HG02852 (cell line): ENCODE measurements around the gene SLC22A31.

Source experiments
- ATAC-seq: cut with Tn5 transposase; IDR thresholded peaks from one replicate; pipeline ENCODE4 v1.9.1; 2021; ENCODE audit warnings: mild to moderate bottlenecking, moderate library complexity; ENCODE audit not compliant: unreplicated experiment

SLC22A31 gene

GRCh38 chr16:89217138-89217387 lies 16.7 kb upstream of the SLC22A31 start:
- no peak for ATAC-seq

DNA sequence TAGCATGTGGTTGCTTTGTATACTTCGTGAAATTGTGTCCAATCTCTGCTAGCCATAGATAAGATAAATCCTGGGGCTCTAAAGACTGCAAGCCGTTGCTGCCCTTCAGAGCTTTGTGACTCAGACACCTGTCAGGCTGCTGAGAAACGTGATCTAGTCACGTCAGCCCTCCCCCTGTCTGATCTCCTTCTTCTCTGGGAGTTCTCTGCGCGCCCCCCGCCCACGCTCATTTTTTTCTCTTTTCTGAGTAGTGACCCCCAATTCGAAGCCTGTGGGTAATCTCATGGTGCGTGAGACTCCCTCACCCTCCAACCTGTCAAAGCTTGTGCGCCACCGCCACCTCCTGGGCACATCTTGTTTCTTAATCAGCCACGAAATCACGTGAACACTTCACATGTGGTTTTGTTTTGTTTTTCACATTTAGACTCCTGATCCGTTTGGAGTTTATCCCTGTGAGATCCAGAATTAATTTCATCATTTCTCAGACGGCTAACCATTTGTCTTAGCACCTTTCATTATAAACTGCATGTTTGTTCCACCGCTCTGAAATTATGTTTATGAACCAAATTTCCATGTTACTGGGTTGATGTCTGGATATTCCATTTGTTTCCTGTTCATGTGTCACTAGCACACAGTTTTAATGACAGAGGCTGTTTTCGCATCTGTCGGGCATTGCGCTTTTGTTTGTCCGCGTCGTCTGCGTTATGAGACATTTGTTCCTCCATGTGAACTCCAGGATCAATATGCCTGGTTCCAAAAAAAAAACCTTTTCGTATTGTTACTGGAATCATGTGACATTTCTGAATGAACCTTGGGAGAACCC lies 16.2 kb upstream of the SLC22A31 start:
- peak; percentile 41 for ATAC-seq

DNA sequence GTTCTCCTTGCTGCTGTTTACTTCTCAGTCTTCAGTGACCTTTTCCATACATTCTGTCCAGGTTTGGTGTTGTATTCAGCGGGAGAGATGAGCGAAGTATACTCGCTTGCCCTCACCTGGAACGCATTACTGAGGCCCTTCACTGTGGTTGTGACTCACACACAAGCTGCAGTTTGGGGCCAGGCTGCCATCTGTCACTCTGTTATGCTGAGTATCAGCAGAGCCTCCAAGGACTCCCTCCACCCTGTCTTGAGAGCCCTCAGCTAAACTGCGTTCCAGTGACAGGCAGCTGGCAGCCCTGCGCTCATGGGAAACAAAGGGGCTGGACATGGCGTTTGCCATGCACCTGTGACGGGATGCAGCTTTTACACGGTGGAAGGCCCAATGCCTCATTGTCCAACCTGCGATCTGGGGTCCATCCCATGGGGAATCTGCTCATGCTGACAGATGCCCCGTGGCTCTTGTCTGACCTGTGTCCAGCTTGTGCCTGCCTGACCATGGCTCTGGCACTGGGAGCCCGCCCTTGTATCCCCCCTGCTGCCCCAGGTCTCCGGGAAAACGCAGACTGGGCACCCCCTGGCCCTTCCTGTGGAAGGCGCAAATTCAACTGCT lies 10.7 kb upstream of the SLC22A31 start:
- no peak for ATAC-seq

- no peak for ATAC-seq
Measured at GRCh38 chr16:89210165-89210903, 10.0 kb upstream of the SLC22A31 start.

DNA sequence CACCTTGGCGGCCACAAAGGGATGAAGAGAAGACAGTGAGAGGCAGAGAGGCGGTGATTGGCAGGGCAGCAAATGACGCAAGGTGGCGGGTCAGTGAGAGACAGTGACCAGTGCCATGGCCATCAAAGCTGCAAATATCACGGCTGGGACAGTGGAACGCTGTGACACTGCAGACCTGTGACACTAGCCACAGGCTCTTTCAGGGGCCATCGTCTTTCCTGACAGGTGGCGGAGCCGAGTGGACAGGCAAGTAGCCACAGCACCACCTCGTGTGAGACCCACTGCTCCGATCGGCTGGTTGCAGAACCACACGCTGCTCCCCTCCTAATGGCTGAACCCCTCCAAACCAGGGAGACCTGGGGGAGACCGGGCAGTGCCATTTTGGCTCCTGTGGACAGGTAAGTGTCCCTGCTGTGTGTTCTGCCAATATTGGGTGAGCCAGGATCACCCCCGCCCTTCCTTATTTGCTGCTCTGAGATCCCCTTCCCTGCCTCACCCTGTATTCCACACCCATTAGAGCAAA lies 9.2 kb upstream of the SLC22A31 start:
- ATAC-seq: no peak

GRCh38 chr16:89207993-89208392 lies 7.7 kb upstream of the SLC22A31 start:
- no peak for ATAC-seq

GRCh38 chr16:89202422-89203215 lies 2.3 kb upstream of the SLC22A31 start:
- no peak for ATAC-seq

DNA sequence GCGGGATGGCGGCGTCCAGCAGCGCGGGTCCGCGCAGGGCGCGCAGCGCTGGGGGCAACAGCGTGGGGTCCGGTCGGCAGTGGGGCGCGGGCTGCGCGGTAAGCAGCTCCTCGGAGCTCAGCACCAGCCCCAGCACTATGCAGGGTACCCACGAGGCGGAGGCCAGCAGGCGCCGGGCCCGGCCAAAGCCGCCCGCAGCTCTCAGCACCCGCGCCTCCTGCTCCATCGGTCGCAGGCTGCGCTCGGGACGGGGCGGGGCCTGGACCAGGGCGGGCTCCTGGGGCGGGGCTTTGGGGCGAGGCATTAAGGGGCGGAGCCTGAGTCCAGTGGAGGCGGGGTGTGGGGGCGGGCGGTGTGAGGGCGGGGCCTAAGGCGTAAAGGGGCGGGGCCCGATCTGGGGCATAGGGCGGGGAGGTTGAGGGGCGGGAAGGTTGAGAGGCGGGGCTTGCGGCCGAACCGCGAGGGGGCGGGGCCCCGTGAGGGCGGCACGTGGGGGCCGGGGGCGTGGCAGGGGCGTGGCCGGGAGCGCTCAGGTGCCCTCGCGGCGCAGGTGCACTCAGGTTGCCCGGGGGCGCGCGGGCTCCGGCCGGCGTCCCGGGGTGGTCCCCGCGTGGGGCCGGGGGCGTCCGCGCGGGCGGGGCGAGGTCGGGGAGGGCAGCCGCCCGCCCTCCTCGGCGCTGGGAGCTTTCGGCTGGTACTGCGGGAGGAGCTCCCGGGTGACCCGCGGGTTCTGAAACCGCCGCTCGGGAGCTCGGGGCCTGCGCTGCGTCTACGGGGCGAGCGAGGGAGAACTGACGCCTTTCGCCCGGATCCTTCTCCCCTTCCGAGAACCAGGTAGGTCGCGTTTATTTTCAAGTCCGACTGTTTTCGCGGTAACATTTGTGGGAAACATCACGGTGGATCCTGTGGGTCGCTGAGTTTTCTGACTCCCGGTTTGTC lies 1.4 kb upstream of the SLC22A31 start:
- ATAC-seq: no peak

DNA sequence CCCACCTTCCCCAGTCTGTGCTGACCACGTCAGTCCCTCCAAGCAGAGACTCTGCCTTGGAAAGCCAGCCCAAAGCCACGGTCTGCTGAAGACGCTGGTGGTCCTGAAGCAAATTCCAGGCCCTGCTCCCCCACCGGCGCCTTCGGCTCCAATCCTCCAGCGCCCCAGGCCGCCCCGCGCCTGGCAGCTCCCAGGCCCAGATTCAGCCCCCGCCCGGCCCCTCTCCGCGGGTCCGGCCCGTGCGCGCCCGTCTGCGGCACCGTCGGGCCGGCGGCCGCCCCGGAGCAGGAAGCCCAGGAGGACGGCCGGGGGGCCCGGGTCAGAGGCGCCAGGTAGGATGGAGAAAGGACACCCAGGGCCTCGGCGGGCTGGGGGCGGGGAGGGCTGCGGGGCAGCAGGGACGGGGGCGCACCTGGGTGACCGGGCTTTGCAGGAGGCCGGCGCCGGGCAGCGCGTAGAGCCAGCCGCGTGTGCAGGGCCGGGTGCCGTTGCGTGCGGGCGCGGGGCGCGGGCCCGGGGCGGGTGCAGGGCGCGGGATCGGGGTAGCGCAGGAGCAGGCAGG lies 594 bp upstream of the SLC22A31 start:
- no peak for ATAC-seq

- ATAC-seq: no peak
Measured at GRCh38 chr16:89199241-89200123, 855 bp downstream of the SLC22A31 start.

- ATAC-seq: no peak
Measured at GRCh38 chr16:89198417-89199240, 1.7 kb downstream of the SLC22A31 start.

DNA sequence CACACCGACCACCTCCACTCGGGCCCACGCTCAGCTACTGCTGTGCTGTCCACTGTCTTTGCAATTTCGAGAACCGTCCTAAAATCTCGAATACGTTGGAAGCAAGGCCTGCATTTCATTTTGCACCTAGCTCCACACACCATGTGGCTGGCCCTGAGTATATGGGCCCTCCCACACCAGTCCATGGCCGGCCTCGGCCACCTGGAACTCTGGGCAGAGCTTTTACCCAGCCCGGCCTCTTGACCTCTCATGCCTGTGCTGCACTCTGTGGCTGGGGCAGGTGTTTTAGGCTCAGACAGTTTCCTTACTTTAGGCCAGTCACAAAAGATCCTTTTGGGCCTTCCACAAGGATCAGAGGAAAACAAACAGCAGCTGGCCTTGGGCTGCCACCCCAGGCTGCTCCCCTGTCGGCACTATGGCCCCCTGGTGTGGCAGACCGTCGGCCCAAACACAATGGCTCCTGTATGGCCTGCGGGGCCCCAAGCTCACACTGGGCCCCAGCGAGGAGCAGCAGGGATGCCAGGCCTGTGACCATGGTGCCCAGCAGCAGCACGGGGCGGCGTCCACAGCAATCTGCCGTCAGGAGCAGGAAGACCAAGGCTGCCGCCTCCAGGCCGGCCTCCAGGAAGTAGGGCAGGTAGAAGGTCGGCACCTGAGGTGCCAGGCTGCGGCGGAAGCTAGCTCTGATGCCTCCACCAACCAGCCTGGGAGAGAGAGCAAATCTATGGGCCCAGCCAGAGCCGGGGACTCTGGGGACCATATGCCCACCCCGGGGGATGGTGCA lies 2.5 kb downstream of the SLC22A31 start:
- no peak for ATAC-seq

DNA sequence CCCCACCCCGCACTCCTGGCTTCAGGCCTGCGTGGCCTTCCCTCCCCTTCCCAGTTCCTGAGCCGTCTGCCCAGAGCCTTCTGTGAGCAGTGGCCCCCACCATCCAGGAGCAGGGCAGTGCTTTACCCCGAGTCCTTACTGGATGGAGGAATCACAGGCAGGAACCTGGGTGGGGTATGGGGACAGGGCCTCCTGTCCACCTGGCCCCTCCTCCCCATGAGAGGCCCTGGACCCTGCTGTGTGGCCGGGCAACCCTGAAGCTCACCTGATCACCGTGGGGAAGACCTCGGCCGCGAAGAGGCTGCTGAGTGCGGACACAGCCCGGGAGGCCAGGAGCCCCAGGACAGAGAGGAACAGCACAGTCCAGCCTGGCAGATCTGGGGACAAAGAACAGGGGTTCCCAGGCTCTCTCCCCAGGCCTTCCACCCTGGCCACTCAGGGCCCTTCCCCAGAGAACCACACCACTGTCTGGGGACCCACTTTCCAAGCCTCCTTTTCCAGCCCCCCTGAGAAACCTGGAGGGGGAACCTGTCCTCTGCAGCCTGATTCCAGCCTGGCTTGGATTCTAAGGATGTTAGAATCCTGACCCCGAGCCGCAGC lies 3.2 kb downstream of the SLC22A31 start:
- ATAC-seq: no peak

- ATAC-seq: no peak
Measured at GRCh38 chr16:89195521-89196171, 4.7 kb downstream of the SLC22A31 start.

- no peak for ATAC-seq
Measured at GRCh38 chr16:89194340-89195311, 5.7 kb downstream of the SLC22A31 start.
